ENCODE measurements around the gene ACCSL.

GRCh38 chr11:44096360-44097185 is 48.8 kb downstream of the ACCSL start:
- TF ChIP-seq POLR2A (IDR thresholded peaks at IDR 0.05) (no peak), CTCF (IDR thresholded peaks at IDR 0.05) (no peak), EP300 (IDR thresholded peaks at IDR 0.05) (no peak)

Measured in tibial nerve (tissue), 4 donors.